Hypothalamus (tissue), 51 donors: ENCODE results near the gene FANCE.
"Not testable (repeated sequence)": the region's sequence is repeated elsewhere in the genome, so short reads cannot be mapped to it uniquely, and the experiment has no call there.

Experiments used
- DNase-seq, 51 donors: peaks; one replicate each; lab custom pipeline; 2025; lab: John Stamatoyannopoulos, UW

The FANCE gene

GRCh38 chr6:35496036-35496840 is 44.1 kb downstream of the FANCE start:
- DNase-seq = peak in 10 of 51 donors; percentile 9 to 44 (median 30)

- peak in 4 of 51 donors; percentile 29 to 60 (median 42) for DNase-seq
These were observed 44.9 kb downstream of the FANCE start, which contains the start of gene TEAD3 for GRCh38 chr6:35496841-35497570. TEAD3 (minus strand) TSS chr6:35497079.

GRCh38 chr6:35497571-35498421 is 45.7 kb downstream of the FANCE start:
- no peak for DNase-seq

- no peak for DNase-seq
These were observed 46.4 kb downstream of the FANCE start for GRCh38 chr6:35498422-35499067.

GRCh38 chr6:35499372-35499771 is 47.2 kb downstream of the FANCE start:
- no peak for DNase-seq

GRCh38 chr6:35500782-35501181 is 48.6 kb downstream of the FANCE start:
- no peak for DNase-seq

- no peak for DNase-seq
These were observed 49.6 kb downstream of the FANCE start for GRCh38 chr6:35501784-35502183.

- no peak for DNase-seq
These were observed 51.4 kb downstream of the FANCE start for GRCh38 chr6:35503534-35503933.

- no peak for DNase-seq
These were observed 53.9 kb downstream of the FANCE start for GRCh38 chr6:35505999-35506412.

GRCh38 chr6:35506536-35506935 is 54.4 kb downstream of the FANCE start:
- DNase-seq = no peak

- no peak for DNase-seq
These were observed 55.1 kb downstream of the FANCE start for GRCh38 chr6:35507221-35507620.

- DNase-seq = no peak
These were observed 55.9 kb downstream of the FANCE start for GRCh38 chr6:35508027-35508426.

GRCh38 chr6:35508542-35508941 is 56.4 kb downstream of the FANCE start:
- no peak for DNase-seq

- no peak for DNase-seq
These were observed 58.9 kb downstream of the FANCE start for GRCh38 chr6:35510916-35511561.

GRCh38 chr6:35511562-35511941 is 59.4 kb downstream of the FANCE start:
- DNase-seq = no peak

- DNase-seq = no peak
These were observed 59.9 kb downstream of the FANCE start for GRCh38 chr6:35512006-35512405.

- no peak for DNase-seq
These were observed 60.6 kb downstream of the FANCE start, which contains the start of gene TULP1 for GRCh38 chr6:35512740-35513139. TULP1 (minus strand) TSS chr6:35512896; CDS start chr6:35512858, 38 bp downstream.

GRCh38 chr6:35514587-35514986 is 62.4 kb downstream of the FANCE start:
- no peak for DNase-seq

- DNase-seq = not testable (repeated sequence)
These were observed 63.8 kb downstream of the FANCE start for GRCh38 chr6:35515939-35516338.
